Astrocyte of the hippocampus (primary cell): Measurements from ENCODE around the gene CCDC91.

ENCODE experiments used
- DNase-seq: peaks from one replicate; pipeline ENCODE4 v3.0.0; 2011; ENCODE audit warnings: low read depth, low spot score

CCDC91 gene

GRCh38 chr12:28190321-28191050 lies at the start of gene CCDC91:
CCDC91 (plus strand) TSS chr12:28190456; CDS start chr12:28257216, 66,760 bp downstream.
- peak; percentile 93 for DNase-seq

- no peak for DNase-seq
Measured at GRCh38 chr12:28144059-28144458, 46.2 kb upstream of the CCDC91 start.

GRCh38 chr12:28144532-28144931 lies 45.7 kb upstream of the CCDC91 start:
- DNase-seq = no peak

- no peak for DNase-seq
Measured at GRCh38 chr12:28145216-28145615, 45.0 kb upstream of the CCDC91 start.

- no peak for DNase-seq
Measured at GRCh38 chr12:28149279-28149678, 41.0 kb upstream of the CCDC91 start.

GRCh38 chr12:28156362-28156761 lies 33.9 kb upstream of the CCDC91 start:
- no peak for DNase-seq

GRCh38 chr12:28156804-28157203 lies 33.5 kb upstream of the CCDC91 start:
- DNase-seq = no peak

- no peak for DNase-seq
Measured at GRCh38 chr12:28158353-28158752, 31.9 kb upstream of the CCDC91 start.

- DNase-seq = no peak
Measured at GRCh38 chr12:28159688-28160087, 30.6 kb upstream of the CCDC91 start.

GRCh38 chr12:28161697-28162096 lies 28.6 kb upstream of the CCDC91 start:
- no peak for DNase-seq

GRCh38 chr12:28162697-28163096 lies 27.6 kb upstream of the CCDC91 start:
- no peak for DNase-seq

- no peak for DNase-seq
Measured at GRCh38 chr12:28164644-28165275, 25.5 kb upstream of the CCDC91 start.

- no peak for DNase-seq
Measured at GRCh38 chr12:28167981-28168485, 22.2 kb upstream of the CCDC91 start.

GRCh38 chr12:28171356-28172060 lies 18.7 kb upstream of the CCDC91 start:
- DNase-seq = peak; percentile 16

GRCh38 chr12:28172434-28173030 lies 17.7 kb upstream of the CCDC91 start:
- peak; percentile 77 for DNase-seq

GRCh38 chr12:28173440-28173839 lies 16.8 kb upstream of the CCDC91 start:
- no peak for DNase-seq

GRCh38 chr12:28175098-28175589 lies 15.1 kb upstream of the CCDC91 start:
- no peak for DNase-seq

- DNase-seq = no peak
Measured at GRCh38 chr12:28176295-28176694, 14.0 kb upstream of the CCDC91 start.

GRCh38 chr12:28177461-28177860 lies 12.8 kb upstream of the CCDC91 start:
- DNase-seq = no peak

- no peak for DNase-seq
Measured at GRCh38 chr12:28177905-28178304, 12.4 kb upstream of the CCDC91 start.

GRCh38 chr12:28178775-28179174 lies 11.5 kb upstream of the CCDC91 start:
- no peak for DNase-seq

GRCh38 chr12:28180786-28181185 lies 9.5 kb upstream of the CCDC91 start:
- peak; percentile 11 for DNase-seq
